CD8-positive, alpha-beta memory T cell (primary cell): ENCODE data around the gene DGLUCY. TPM values are rescaled to one million over a fixed set of nuclear protein-coding genes. Genes with fewer than 3 reads are reported as not detected.

ENCODE experiments used
- CTCF ChIA-PET: fragments of 350-600 bp; sonication (Branson Sonifier 250); formaldehyde crosslinking; loops from one replicate; lab custom pipeline; 2021; ENCODE audit warnings: antibody characterized with exemption; lab: Charles Lee
- POLR2A ChIA-PET: fragments of 350-600 bp; sonication (Branson Sonifier 250); formaldehyde crosslinking; loops from one replicate; lab custom pipeline; 2021; ENCODE audit warnings: antibody characterized with exemption; lab: Charles Lee
- DNase-seq, 5 donors: peaks; one replicate each; pipeline versions ENCODE4 v3.0.0 to v3.0.0-alpha.2; 2020 to 2022; ENCODE audit warnings: mixed read lengths in 1 of 5
- H3K27ac ChIP-seq: one replicate; pipeline ENCODE4 v1.7.0; 2013; ENCODE audit warnings: low read depth, mild to moderate bottlenecking, low read length, moderate library complexity
- H3K27me3 ChIP-seq: 2 replicates; pipeline ENCODE4 v1.7.0; 2013; ENCODE audit warnings: low read length, mild to moderate bottlenecking; ENCODE audit not compliant: insufficient read depth, poor library complexity, severe bottlenecking
- H3K36me3 ChIP-seq: 2 replicates; pipeline ENCODE4 v1.7.0; 2013; ENCODE audit warnings: mild to moderate bottlenecking, low read length, moderate library complexity; ENCODE audit not compliant: insufficient read depth
- H3K4me1 ChIP-seq: 2 replicates; pipeline ENCODE4 v1.7.0; 2013; ENCODE audit warnings: mild to moderate bottlenecking, low read length, moderate library complexity; ENCODE audit not compliant: insufficient read depth
- H3K4me3 ChIP-seq: 2 replicates; pipeline ENCODE4 v1.7.0; 2013; ENCODE audit warnings: mild to moderate bottlenecking, low read length
- H3K9me3 ChIP-seq: 2 replicates; pipeline ENCODE4 v1.7.0; 2013; ENCODE audit warnings: mild to moderate bottlenecking, low read length
- H3K27ac Mint-ChIP-seq, 8 donors: one replicate each; pipeline ENCODE4 v1.8.0; 2020 to 2021; ENCODE audit warnings: mixed read lengths in 8 of 8, mild to moderate bottlenecking in 6 of 8, inconsistent platforms in 3 of 8, moderate library complexity in 3 of 8
- H3K27me3 Mint-ChIP-seq, 2 donors: one replicate each; pipeline ENCODE4 v1.8.0; 2020 to 2021; ENCODE audit warnings: mixed read lengths in 2 of 2, mild to moderate bottlenecking in 1 of 2, moderate library complexity in 1 of 2
- H3K36me3 Mint-ChIP-seq, 3 donors: one replicate each; pipeline ENCODE4 v1.8.0; 2020 to 2021; ENCODE audit warnings: mixed read lengths in 3 of 3, inconsistent platforms in 1 of 3, mild to moderate bottlenecking in 1 of 3
- H3K4me1 Mint-ChIP-seq, 3 donors: one replicate each; pipeline ENCODE4 v1.8.0; 2020 to 2021; ENCODE audit warnings: mixed read lengths in 3 of 3, inconsistent platforms in 1 of 3, mild to moderate bottlenecking in 1 of 3
- H3K4me3 Mint-ChIP-seq, 7 donors: one replicate each; pipeline ENCODE4 v1.8.0; 2020 to 2021; ENCODE audit warnings: mixed read lengths in 7 of 7, mild to moderate bottlenecking in 6 of 7, moderate library complexity in 4 of 7, inconsistent platforms in 2 of 7
- H3K9me3 Mint-ChIP-seq, 5 donors: one replicate each; pipeline ENCODE4 v1.8.0; 2020 to 2022; ENCODE audit warnings: mixed read lengths in 5 of 5, mild to moderate bottlenecking in 3 of 5, moderate library complexity in 2 of 5, inconsistent platforms in 1 of 5
- polyA plus RNA-seq: library from polyadenylated mRNA; unstranded; fragments of 300-500 nt; fragmentation: Illumina TruSeq; gene quantifications from one replicate; pipeline ENCODE4 v1.2.3, GENCODE V29; 2021
- total RNA-seq, 2 experiments: library from RNA; stranded (reverse); gene quantifications; one replicate each; pipeline ENCODE4 v1.2.3, GENCODE V29; 2021

DGLUCY gene
- total and polyA plus RNA-seq, 3 experiments from 2014 or later = 45.3 to 55.5 (median 48.7) TPM

GRCh38 chr14:91126761-91127160, 12.9 kb downstream of the DGLUCY start:
- Mint-ChIP-seq H3K9me3 (no peaks in the 10 kb centered on the region), H3K27ac (peak overlapping the region in 4 of 8 donors; percentile 34 to 70 (median 52)), H3K4me3 (no peak overlapping the region), H3K4me1 (peaks cover 28 to 65% (median 38%) of the 10 kb centered on the region in 3 donors), H3K27me3 (no peaks in the 10 kb centered on the region), H3K36me3 (peaks cover 12 to 66% (median 12%) of the 10 kb centered on the region in 3 donors)
- Histone ChIP-seq H3K4me1 (peaks cover 7% of the 10 kb centered on the region), H3K36me3 (no peaks in the 10 kb centered on the region), H3K4me3 (no peak overlapping the region), H3K9me3 (no peaks in the 10 kb centered on the region), H3K27ac (no peak overlapping the region), H3K27me3 (no peaks in the 10 kb centered on the region)
- ChIA-PET CTCF (interaction anchor here (1.2 kb wide), 1 partner anchor 13 kb away, joined by 3 read pairs; no protein-coding TSS in a partner anchor), POLR2A (interaction anchor here (0.7 kb wide), 1 partner anchor 283 kb away, joined by 6 read pairs; no protein-coding TSS in a partner anchor)
- DNase-seq = no peak

- H3K4me1 ChIP-seq = peaks cover 7% of the 10 kb centered on the region
Measured at GRCh38 chr14:91127401-91127801, 13.5 kb downstream of the DGLUCY start.

GRCh38 chr14:91127924-91128323, 14.1 kb downstream of the DGLUCY start:
- Mint-ChIP-seq H3K4me3 (no peak overlapping the region), H3K9me3 (no peaks in the 10 kb centered on the region), H3K4me1 (peaks cover 26 to 60% (median 34%) of the 10 kb centered on the region in 3 donors), H3K36me3 (peaks cover 11 to 73% (median 12%) of the 10 kb centered on the region in 3 donors), H3K27me3 (no peaks in the 10 kb centered on the region), H3K27ac (peak overlapping the region in 3 of 8 donors; percentile 22 to 77 (median 45))
- ChIA-PET CTCF (no interaction called here), POLR2A (no interaction called here)
- DNase-seq = no peak
- no peaks in the 10 kb centered on the region for H3K36me3 ChIP-seq
- no peak overlapping the region for H3K4me3 ChIP-seq
- H3K27ac ChIP-seq = no peak overlapping the region
- no peaks in the 10 kb centered on the region for H3K9me3 ChIP-seq
- no peaks in the 10 kb centered on the region for H3K27me3 ChIP-seq
- peaks cover 7% of the 10 kb centered on the region for H3K4me1 ChIP-seq

More at GRCh38 chr14:91127401-91127801, 13.5 kb downstream of the DGLUCY start:
- Histone ChIP-seq H3K36me3 (no peaks in the 10 kb centered on the region), H3K4me3 (no peak overlapping the region), H3K27me3 (no peaks in the 10 kb centered on the region), H3K27ac (no peak overlapping the region), H3K9me3 (no peaks in the 10 kb centered on the region)
- POLR2A ChIA-PET = no interaction called here
- CTCF ChIA-PET = no interaction called here
- peak overlapping the region in 5 of 8 donors; percentile 12 to 77 (median 47) for H3K27ac Mint-ChIP-seq
- no peaks in the 10 kb centered on the region for H3K27me3 Mint-ChIP-seq
- no peaks in the 10 kb centered on the region for H3K9me3 Mint-ChIP-seq
- no peak for DNase-seq
- peaks cover 11 to 70% (median 12%) of the 10 kb centered on the region in 3 donors for H3K36me3 Mint-ChIP-seq
- H3K4me1 Mint-ChIP-seq = peaks cover 27 to 64% (median 36%) of the 10 kb centered on the region in 3 donors
- H3K4me3 Mint-ChIP-seq = no peak overlapping the region

GRCh38 chr14:91128699-91129098, 14.8 kb downstream of the DGLUCY start:
- Mint-ChIP-seq H3K36me3 (peaks cover 12 to 75% (median 12%) of the 10 kb centered on the region in 3 donors), H3K4me1 (peaks cover 24 to 52% (median 30%) of the 10 kb centered on the region in 3 donors)
- POLR2A ChIA-PET = no interaction called here

GRCh38 chr14:91129261-91129660, 15.4 kb downstream of the DGLUCY start:
- POLR2A ChIA-PET = no interaction called here
- no peak overlapping the region for H3K27ac ChIP-seq
- H3K27me3 Mint-ChIP-seq = no peaks in the 10 kb centered on the region
- peaks cover 6% of the 10 kb centered on the region for H3K36me3 ChIP-seq
- H3K9me3 ChIP-seq = no peaks in the 10 kb centered on the region
- peaks cover 25 to 49% (median 28%) of the 10 kb centered on the region in 3 donors for H3K4me1 Mint-ChIP-seq
- H3K27ac Mint-ChIP-seq = peak overlapping the region in 7 of 8 donors; percentile 59 to 89 (median 70)
- H3K4me1 ChIP-seq = peaks cover 4% of the 10 kb centered on the region
- CTCF ChIA-PET = no interaction called here
- H3K27me3 ChIP-seq = no peaks in the 10 kb centered on the region
- DNase-seq = no peak
- H3K4me3 Mint-ChIP-seq = no peak overlapping the region
- H3K36me3 Mint-ChIP-seq = peaks cover 11 to 77% (median 12%) of the 10 kb centered on the region in 3 donors
- H3K4me3 ChIP-seq = no peak overlapping the region
- H3K9me3 Mint-ChIP-seq = no peaks in the 10 kb centered on the region

More at GRCh38 chr14:91128699-91129098, 14.8 kb downstream of the DGLUCY start:
- H3K27me3 Mint-ChIP-seq = no peaks in the 10 kb centered on the region
- Histone ChIP-seq H3K27me3 (no peaks in the 10 kb centered on the region), H3K4me3 (no peak overlapping the region), H3K36me3 (peaks cover 2% of the 10 kb centered on the region), H3K27ac (no peak overlapping the region), H3K4me1 (peaks cover 7% of the 10 kb centered on the region), H3K9me3 (no peaks in the 10 kb centered on the region)
- CTCF ChIA-PET = no interaction called here
- H3K9me3 Mint-ChIP-seq = no peaks in the 10 kb centered on the region
- H3K4me3 Mint-ChIP-seq = no peak overlapping the region
- peak overlapping the region; percentile 1 to 94 (median 64) for H3K27ac Mint-ChIP-seq
- no peak for DNase-seq

GRCh38 chr14:91135039-91135438, 21.2 kb downstream of the DGLUCY start:
- CTCF ChIA-PET = no interaction called here
- Histone ChIP-seq H3K36me3 (peaks cover 11% of the 10 kb centered on the region), H3K27me3 (no peaks in the 10 kb centered on the region), H3K27ac (no peak overlapping the region), H3K4me3 (no peak overlapping the region), H3K4me1 (peaks cover 4% of the 10 kb centered on the region), H3K9me3 (no peaks in the 10 kb centered on the region)
- H3K9me3 Mint-ChIP-seq = no peaks in the 10 kb centered on the region
- H3K4me3 Mint-ChIP-seq = no peak overlapping the region
- no peaks in the 10 kb centered on the region for H3K27me3 Mint-ChIP-seq
- peaks cover 12 to 25% (median 12%) of the 10 kb centered on the region in 3 donors for H3K4me1 Mint-ChIP-seq
- POLR2A ChIA-PET = no interaction called here
- no peak for DNase-seq
- peak overlapping the region in 5 of 8 donors; percentile 2 to 68 (median 42) for H3K27ac Mint-ChIP-seq
- peaks cover 0 to 53% (median 10%) of the 10 kb centered on the region in 3 donors for H3K36me3 Mint-ChIP-seq

- H3K36me3 ChIP-seq = peaks cover 8% of the 10 kb centered on the region
- H3K27ac ChIP-seq = no peak overlapping the region
- peaks cover 0 to 40% (median 7%) of the 10 kb centered on the region in 3 donors for H3K36me3 Mint-ChIP-seq
- ChIA-PET POLR2A (interaction anchor here (1.0 kb wide), 1 partner anchor 24 kb away, joined by 3 read pairs; no protein-coding TSS in a partner anchor), CTCF (interaction anchor here (0.7 to 1.7 kb wide), 6 partner anchors 11 to 147 kb away, joined by 3 to 5 read pairs (median 4); no protein-coding TSS in a partner anchor)
- H3K27ac Mint-ChIP-seq = peak overlapping the region in 6 of 8 donors; percentile 22 to 71 (median 40)
- H3K27me3 Mint-ChIP-seq = no peaks in the 10 kb centered on the region
- H3K9me3 Mint-ChIP-seq = no peaks in the 10 kb centered on the region
- H3K9me3 ChIP-seq = no peaks in the 10 kb centered on the region
- no peak overlapping the region for H3K4me3 Mint-ChIP-seq
- H3K27me3 ChIP-seq = no peaks in the 10 kb centered on the region
- no peak overlapping the region for H3K4me3 ChIP-seq
- DNase-seq = peak in 3 of 5 donors; percentile 33 to 57 (median 33)
- H3K4me1 Mint-ChIP-seq = peaks cover 33 to 48% (median 40%) of the 10 kb centered on the region in 3 donors
- peaks cover 15% of the 10 kb centered on the region for H3K4me1 ChIP-seq
Measured at GRCh38 chr14:91138511-91139359, 24.9 kb downstream of the DGLUCY start.
